K562 (cell line): Measurements from ENCODE around the gene SLC16A2. TPM values are rescaled to one million over a fixed set of nuclear protein-coding genes. Genes with fewer than 3 reads are reported as not detected.

Experiments
- ETS2 ChIP-seq: IDR thresholded peaks from 2 replicates; pipeline ENCODE4 v1.6.1; 2016; ENCODE audit warnings: borderline replicate concordance, missing genetic modification characterization, mild to moderate bottlenecking, moderate library complexity, missing compliant biosample characterization; ENCODE audit not compliant: poor library complexity, severe bottlenecking
- MIER1 ChIP-seq: fragments of 450-650 bp; IDR thresholded peaks from 2 replicates; pipeline ENCODE4 v1.6.1; 2016; ENCODE audit warnings: antibody characterized with exemption, mild to moderate bottlenecking, low read depth
- ZNF224 ChIP-seq: sonication (generic); formaldehyde crosslinking; IDR thresholded peaks from 2 replicates; pipeline ENCODE4 v1.8.0; 2022; ENCODE audit warnings: mild to moderate bottlenecking, missing genetic modification reagents
- polyA plus RNA-seq, 8 experiments: library from polyadenylated mRNA; depleted of rRNA in 4 of 8; stranded (reverse) in 5 of 8; unstranded in 3 of 8; fragments of >200 nt; fragmentation: Nextera tagmentation in 2 of 8; fragmentation: Illumina TruSeq in 1 of 8; extraction: Ambion mirVana in 2 of 8; extraction: Trizol in 1 of 8; gene quantifications; 2 replicates each; pipeline versions ENCODE4 v1.2.1 to v1.2.3, GENCODE V29; 2011 to 2014; ENCODE audit warnings: inconsistent platforms in 1 of 8, missing spikeins in 1 of 8
- total RNA-seq, 7 experiments: library from RNA; depleted of rRNA in 6 of 7; stranded (reverse); fragments of >200 nt in 6 of 7; fragmentation: Illumina TruSeq in 2 of 7; extraction: Trizol in 2 of 7; gene quantifications; 2 replicates each; pipeline versions ENCODE4 v1.2.1 to v1.2.3, GENCODE V29; 2011 to 2021; ENCODE audit warnings: low replicate concordance in 1 of 7
- TF ChIP-seq, protein P1 (sequence below): fragments of 200-600 bp; sonication (generic); IDR thresholded peaks from one replicate; pipeline ENCODE4 v1.6.1; 2012; ENCODE audit warnings: mild to moderate bottlenecking, low read depth, low read length, inconsistent platforms

The SLC16A2 gene
- total and polyA plus RNA-seq, 9 of the 15 experiments (the other 6 are each of a cell fraction or from before 2014, with no cell fraction given) = 0.07 TPM; not detected in 8

DNA sequence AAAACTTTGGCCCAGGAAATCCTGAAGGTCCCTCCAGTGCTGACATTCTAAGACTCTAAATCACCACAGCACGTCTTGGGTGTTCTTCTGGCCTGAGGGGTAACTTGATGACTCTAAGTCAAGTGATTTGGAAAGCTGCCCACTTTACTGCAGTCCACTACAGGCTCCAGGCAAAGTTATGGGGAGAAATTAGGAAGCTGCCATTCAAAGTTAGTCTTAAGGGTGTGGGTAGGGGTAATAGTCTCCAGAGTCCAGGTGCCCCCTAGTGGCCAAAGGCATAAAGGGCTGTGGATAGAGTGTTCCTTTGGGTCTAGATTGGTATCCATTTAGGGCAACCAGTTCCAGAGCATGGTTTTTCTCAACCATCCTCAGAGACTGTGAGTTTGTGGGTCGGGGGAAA lies 38.7 kb upstream of the SLC16A2 start (continued):
- no peak for TF ChIP-seq MIER1
- TF ChIP-seq, protein P1, sequence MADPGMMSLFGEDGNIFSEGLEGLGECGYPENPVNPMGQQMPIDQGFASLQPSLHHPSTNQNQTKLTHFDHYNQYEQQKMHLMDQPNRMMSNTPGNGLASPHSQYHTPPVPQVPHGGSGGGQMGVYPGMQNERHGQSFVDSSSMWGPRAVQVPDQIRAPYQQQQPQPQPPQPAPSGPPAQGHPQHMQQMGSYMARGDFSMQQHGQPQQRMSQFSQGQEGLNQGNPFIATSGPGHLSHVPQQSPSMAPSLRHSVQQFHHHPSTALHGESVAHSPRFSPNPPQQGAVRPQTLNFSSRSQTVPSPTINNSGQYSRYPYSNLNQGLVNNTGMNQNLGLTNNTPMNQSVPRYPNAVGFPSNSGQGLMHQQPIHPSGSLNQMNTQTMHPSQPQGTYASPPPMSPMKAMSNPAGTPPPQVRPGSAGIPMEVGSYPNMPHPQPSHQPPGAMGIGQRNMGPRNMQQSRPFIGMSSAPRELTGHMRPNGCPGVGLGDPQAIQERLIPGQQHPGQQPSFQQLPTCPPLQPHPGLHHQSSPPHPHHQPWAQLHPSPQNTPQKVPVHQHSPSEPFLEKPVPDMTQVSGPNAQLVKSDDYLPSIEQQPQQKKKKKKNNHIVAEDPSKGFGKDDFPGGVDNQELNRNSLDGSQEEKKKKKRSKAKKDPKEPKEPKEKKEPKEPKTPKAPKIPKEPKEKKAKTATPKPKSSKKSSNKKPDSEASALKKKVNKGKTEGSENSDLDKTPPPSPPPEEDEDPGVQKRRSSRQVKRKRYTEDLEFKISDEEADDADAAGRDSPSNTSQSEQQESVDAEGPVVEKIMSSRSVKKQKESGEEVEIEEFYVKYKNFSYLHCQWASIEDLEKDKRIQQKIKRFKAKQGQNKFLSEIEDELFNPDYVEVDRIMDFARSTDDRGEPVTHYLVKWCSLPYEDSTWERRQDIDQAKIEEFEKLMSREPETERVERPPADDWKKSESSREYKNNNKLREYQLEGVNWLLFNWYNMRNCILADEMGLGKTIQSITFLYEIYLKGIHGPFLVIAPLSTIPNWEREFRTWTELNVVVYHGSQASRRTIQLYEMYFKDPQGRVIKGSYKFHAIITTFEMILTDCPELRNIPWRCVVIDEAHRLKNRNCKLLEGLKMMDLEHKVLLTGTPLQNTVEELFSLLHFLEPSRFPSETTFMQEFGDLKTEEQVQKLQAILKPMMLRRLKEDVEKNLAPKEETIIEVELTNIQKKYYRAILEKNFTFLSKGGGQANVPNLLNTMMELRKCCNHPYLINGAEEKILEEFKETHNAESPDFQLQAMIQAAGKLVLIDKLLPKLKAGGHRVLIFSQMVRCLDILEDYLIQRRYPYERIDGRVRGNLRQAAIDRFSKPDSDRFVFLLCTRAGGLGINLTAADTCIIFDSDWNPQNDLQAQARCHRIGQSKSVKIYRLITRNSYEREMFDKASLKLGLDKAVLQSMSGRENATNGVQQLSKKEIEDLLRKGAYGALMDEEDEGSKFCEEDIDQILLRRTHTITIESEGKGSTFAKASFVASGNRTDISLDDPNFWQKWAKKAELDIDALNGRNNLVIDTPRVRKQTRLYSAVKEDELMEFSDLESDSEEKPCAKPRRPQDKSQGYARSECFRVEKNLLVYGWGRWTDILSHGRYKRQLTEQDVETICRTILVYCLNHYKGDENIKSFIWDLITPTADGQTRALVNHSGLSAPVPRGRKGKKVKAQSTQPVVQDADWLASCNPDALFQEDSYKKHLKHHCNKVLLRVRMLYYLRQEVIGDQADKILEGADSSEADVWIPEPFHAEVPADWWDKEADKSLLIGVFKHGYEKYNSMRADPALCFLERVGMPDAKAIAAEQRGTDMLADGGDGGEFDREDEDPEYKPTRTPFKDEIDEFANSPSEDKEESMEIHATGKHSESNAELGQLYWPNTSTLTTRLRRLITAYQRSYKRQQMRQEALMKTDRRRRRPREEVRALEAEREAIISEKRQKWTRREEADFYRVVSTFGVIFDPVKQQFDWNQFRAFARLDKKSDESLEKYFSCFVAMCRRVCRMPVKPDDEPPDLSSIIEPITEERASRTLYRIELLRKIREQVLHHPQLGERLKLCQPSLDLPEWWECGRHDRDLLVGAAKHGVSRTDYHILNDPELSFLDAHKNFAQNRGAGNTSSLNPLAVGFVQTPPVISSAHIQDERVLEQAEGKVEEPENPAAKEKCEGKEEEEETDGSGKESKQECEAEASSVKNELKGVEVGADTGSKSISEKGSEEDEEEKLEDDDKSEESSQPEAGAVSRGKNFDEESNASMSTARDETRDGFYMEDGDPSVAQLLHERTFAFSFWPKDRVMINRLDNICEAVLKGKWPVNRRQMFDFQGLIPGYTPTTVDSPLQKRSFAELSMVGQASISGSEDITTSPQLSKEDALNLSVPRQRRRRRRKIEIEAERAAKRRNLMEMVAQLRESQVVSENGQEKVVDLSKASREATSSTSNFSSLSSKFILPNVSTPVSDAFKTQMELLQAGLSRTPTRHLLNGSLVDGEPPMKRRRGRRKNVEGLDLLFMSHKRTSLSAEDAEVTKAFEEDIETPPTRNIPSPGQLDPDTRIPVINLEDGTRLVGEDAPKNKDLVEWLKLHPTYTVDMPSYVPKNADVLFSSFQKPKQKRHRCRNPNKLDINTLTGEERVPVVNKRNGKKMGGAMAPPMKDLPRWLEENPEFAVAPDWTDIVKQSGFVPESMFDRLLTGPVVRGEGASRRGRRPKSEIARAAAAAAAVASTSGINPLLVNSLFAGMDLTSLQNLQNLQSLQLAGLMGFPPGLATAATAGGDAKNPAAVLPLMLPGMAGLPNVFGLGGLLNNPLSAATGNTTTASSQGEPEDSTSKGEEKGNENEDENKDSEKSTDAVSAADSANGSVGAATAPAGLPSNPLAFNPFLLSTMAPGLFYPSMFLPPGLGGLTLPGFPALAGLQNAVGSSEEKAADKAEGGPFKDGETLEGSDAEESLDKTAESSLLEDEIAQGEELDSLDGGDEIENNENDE = no peak
- TF ChIP-seq ETS2 (tag) = no peak
- no peak for TF ChIP-seq ZNF224 (CRISPR knock-in tag)
